HG03565 (cell line): Measurements from ENCODE around the gene PLSCR4.
"Not testable (repeated sequence)": the region's sequence is repeated elsewhere in the genome, so short reads cannot be mapped to it uniquely, and the experiment has no call there.

Experiments used
- ATAC-seq: cut with Tn5 transposase; IDR thresholded peaks from one replicate; pipeline ENCODE4 v1.9.1; 2021; ENCODE audit warnings: mild to moderate bottlenecking, moderate library complexity; ENCODE audit not compliant: unreplicated experiment

The PLSCR4 gene, protein sequence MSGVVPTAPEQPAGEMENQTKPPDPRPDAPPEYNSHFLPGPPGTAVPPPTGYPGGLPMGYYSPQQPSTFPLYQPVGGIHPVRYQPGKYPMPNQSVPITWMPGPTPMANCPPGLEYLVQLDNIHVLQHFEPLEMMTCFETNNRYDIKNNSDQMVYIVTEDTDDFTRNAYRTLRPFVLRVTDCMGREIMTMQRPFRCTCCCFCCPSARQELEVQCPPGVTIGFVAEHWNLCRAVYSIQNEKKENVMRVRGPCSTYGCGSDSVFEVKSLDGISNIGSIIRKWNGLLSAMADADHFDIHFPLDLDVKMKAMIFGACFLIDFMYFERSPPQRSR

DNA sequence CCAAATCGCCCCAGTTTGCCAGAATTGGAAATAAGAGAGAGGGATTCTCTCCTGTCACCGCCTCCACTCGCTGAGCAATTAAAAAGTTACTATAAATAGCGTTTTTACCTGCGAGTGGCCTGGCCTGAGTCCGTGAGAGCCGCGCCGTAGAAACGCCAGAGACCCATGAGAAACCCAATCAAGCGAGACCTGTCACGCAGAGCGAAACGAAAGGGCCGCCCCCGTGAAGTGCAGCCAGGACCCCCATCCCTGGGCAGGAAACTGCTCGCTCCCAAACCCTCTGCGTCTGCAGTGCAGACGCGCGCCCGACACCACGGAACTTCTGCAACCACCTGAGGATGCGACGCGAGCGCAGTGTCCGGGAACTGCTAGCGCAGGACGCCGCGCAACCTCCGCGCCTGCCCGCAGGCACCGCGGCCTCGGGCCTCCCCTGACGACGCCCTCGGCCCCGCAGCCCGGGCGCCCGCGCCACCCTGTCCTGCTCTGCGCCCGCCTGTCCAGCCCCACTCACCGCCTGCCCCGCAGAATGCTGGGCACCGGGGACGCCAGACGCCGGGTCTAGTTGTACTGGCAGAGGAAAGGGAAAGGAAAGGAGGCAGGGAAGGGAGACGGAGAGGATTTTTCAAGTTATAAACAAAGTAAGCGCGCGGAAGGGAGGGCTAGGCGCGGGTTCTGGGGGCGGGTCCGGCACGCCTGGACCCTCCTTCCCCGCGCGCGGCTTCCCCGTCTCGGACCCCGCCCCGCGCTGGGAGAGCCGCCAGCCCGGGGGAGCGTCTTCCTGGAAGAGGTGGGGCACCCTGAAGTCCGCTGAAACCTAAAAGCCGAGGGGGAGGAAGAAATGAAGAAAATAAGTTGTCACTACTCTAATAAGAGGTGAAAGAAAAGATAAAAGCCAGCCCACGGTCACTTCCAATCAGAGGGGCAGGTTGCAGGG is at the start of gene PLSCR4:
Gene PLSCR4, minus strand, starts transcription at position 657 of the 934 bp plus-strand sequence. CDS start 29,034 bp downstream, outside the sequence.
- no peak for ATAC-seq

DNA sequence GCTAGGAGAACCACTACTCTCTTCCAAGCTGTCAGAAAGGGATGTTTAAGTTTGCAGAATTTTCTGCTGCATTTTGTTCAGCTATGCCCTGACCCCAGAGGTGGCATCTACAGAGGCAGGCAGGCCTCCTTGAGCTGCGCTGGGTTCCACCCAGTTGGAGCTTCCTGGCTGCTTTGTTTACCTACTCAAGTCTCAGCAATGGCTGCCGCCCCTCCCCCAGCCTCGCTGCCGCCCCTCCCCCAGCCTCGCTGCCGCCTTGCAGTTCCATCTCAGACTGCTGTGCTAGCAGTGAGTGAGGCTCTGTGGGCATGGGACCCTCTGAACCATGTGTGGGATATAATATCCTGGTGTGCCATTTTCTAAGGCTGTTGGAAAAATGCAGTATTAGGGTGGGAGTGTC is 42.5 kb upstream of the PLSCR4 start:
- ATAC-seq, result not testable (repeated sequence)

DNA sequence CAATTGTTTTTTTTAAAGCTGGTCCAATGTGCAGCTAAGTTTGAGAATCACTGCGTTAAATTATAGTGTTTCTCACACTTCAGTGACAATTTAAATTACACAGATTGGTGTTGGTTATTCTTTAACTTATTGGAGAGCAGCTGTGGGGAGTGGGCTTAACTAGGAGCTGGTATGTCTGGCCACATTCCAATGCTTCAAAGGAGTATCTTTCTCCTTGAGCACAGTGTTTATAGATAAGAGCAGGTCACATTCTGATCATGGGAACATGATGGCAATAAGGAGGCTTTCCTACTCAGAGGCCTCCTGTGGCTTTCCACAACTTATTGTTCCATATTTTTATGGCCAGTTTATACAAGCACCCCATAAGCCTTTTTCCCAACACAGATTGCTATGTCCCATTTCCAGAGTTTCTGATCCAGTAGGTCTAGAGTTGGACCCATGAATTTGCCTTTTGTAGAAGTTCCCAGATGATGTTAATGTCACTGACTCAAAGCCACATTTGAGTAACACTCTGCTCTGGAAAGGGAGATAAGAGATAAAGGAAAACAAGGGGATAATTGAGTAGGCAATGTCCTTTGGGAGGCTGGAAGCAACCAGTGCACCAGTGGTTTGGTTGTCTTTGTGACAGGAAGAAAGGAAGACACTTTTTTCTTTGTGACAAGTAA is 33.0 kb upstream of the PLSCR4 start:
- ATAC-seq, result no peak

DNA sequence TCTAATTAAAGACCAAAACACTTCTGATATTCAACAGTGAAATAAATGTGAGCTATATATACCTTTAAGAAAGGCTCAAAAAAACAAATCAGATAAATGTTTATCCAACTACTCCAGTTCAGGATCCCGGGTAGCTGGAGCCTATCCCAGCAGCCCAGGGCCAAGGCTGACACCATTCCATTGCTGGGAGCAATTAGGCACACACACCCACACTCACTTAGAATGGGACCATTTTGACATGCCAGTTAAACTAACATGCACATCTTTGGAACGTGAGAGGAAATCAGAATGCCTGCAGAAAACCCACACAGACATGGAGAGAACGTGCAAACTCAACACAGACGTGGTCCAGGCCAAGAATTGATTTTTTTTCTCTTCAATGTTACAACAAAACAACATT is 30.0 kb upstream of the PLSCR4 start:
- ATAC-seq, result no peak

DNA sequence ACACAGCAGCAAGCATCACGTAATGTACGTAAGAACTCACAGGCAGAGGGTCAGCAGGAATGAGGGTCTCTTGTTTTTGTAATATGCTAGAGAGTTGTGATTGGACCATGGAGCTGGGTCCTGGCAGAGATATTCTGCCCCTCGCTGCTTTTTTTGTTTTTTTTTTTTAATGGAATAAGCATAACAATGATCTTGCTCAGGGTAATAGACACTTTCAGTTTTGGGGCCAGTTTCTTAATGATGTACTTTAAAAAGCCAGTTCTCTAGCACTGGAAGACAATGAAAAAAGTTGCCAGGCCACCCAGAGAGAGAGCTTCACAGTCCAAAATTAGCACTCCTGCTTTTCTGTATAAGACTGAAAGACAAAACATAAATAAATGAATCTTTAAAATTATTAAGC is 29.0 kb upstream of the PLSCR4 start:
- ATAC-seq, result no peak

DNA sequence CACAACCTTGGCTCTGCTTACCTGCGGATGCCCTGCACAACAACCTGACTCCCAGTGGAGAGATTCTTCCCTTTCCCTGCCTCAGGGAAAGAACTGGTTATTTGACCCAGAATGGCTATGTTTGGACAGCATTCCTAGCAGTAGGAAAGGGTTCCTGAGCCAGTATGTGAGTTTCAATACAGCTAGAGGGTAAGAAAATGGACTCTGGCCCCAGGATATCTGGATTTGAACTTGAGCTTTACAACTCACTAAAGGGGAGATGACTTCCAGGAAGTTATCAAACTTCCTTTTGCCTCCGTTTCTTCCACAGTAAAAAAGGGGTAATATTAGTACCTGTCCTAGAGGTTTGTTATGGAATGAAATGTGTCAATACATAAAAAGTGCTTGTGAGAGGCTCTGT is 28.1 kb upstream of the PLSCR4 start:
- ATAC-seq, result no peak

DNA sequence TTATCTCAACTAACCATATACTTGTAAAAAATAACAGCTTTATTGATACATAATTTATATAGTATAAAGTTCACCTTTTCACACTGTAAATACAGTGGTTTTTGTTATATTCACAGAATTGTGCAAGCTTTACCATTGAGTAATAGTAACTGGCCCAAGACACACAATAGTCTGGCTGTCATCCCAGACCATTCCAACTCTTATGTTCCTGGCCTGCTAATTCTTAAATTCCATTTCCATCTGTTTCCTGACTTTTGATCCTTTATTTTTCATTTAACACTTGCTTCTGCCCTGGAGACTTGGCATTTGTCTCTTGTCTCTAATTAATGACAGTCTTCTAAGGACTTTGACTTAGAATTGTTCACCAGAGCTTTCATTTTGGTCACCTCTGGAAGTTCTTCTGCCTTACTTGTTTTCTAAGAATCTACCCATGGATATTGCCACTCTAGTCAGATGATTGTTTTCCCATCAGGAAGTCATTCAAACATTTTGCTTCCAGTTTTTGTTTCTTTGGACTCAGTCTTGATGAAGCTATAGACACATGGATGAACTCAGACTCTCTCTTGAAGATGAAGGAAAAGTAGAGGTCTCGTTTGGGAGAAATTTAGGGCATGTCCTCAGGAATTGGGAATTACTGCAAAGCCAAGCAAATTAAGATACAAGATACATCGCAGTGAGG is 27.2 kb upstream of the PLSCR4 start:
- ATAC-seq, result no peak

DNA sequence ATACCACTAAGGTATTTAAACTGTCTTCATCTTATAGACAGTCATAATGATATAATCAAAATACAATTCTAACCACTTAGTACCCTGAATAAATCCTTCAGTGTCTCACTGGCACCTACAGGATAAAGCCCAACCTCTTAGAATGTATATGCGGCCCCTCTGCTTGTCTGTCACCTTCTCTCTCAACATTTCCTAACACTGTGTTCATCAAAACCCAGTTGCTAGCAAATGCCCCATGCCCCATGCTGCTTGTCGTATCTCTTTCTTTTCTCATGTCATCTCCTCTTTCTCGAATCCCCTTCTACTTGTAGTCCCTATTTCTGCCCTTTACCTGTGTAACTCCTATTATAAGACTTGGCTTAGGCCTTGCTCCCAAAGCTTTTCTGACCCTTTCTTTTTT is 24.6 kb upstream of the PLSCR4 start:
- ATAC-seq, result no peak

DNA sequence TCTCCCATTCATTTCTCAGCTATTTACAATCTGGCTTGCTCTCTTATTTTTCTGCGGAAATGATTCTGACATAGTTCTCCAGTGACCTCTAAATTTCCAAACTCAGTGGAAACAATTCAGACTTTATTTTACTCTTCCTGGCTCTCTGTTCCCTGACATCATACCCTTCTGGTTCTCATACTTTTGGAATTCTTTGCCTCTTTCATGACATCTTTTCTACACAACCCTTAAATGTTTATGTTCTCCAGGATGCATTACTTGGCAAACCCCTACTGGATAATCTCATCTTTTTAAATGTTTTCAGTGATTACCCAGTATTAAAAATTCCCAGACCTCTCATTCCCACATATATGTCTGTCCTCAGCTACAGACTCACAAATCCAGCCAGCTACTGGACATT is 23.9 kb upstream of the PLSCR4 start:
- ATAC-seq, result no peak

DNA sequence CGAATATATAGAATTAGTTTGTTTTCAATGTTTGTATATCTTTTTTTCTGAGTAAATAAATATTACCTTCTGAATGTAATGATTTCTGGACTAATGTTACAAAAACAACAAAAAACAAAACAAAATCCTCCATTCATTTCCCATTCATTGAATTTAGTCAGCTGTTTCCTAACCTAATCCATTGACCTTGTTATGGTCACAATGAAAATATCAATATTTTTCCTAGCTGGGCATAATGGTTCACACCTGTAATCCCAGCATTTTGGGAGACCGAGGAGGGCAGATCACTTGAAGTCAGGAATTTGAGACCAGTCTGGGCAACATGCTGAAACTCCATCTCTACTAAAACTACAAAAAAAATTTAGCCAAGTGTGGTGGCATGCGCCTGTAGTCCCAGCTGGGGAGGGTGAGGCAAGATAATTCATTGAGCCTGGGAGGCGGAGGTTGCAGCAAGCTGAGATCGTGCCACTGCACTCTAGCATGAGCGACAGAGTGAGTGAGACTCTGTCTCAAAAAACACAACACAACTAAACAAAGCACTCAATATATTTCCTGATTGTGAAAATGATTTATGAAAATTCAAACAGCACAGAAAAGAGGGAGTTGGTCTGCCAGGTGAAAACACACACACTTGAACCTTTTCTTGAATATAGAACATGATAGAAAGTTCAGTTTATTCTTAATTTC is 23.0 kb upstream of the PLSCR4 start:
- no peak for ATAC-seq

DNA sequence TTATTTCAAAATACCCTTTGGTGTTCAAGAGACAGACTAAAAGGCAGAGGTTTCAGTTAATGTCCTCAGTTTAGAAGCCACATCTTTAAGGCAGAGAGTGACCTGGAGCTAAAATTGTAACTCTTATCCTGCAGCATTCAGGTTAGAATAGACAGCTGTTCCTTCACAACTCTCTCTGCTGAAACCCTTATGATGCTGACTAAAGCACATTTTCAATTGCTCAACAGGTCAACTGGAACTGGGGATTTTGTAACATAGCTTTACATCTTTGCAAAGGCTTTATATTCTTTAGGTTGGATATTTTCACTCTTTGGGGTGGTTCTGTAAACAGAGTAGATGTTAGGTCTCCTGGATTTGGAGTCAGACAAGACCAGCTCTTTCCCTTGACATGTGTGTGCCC is 20.3 kb upstream of the PLSCR4 start:
- ATAC-seq, result no peak

DNA sequence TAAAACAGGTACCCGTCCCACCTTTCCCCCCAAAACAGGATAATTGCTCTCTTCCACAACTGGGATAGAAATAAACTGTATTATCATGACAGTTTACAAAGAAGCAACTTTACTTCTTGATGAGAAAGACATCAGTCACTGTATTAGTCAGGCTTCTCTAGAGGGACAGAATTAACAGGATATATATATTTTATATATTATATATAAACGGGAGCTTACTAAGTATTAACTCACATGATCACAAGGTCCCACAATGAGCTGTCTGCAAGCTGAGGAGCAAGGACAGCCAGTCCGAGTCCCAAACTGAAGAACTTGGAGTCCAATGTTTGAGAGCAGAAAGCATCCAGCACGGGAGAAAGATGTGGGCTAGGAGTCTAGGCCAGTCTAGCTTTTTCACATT is 18.4 kb upstream of the PLSCR4 start:
- ATAC-seq, result no peak

DNA sequence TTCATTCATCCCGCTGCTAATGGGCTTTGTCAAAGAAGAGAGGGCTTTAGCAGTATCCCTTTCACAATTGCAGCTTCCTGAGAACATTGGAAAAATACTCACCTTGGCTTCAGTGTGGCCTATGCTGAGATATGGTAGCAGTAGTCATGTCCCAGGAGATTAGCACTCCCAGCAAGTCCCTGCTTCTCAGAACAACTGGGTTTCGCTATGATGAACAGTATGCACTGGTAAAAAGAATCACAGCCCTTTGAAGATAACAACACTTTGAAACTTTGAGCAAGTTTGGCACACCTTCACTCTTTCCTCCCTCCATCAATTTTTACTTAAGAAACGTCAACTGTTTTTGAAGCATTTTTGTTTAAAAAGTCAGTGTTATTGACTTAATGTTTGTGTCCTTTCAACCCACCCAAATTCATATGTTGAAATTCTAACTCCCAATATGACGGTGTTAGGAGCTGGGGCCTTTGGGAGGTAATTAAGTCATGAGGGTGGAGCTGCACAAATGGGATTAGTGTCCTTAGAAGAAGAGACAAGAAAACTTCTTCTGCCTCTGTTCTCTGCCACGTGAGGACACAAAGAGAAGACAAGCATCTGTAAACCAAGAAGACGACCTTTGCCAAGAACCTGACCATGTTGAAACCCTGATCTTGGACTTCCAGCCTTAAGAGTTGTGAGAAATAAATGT is 17.8 kb upstream of the PLSCR4 start:
- no peak for ATAC-seq

DNA sequence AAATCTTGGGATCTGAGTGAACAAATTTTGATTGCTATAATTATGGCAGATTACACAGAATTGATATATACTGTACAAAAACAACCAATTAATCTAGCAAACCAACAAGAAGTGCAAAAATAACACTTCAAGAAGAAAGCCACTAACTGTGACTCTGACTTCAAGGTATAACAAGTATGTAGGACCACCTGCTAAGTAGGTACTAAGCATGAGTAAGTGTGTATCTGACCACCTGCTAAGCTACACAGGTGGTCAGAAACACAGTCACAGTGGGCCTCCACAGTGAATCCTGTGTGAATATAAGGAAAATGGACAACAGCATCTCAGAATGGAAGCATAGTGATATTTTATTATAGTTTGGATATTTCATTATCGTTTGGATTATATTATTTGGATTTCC is 14.8 kb upstream of the PLSCR4 start:
- no peak for ATAC-seq

DNA sequence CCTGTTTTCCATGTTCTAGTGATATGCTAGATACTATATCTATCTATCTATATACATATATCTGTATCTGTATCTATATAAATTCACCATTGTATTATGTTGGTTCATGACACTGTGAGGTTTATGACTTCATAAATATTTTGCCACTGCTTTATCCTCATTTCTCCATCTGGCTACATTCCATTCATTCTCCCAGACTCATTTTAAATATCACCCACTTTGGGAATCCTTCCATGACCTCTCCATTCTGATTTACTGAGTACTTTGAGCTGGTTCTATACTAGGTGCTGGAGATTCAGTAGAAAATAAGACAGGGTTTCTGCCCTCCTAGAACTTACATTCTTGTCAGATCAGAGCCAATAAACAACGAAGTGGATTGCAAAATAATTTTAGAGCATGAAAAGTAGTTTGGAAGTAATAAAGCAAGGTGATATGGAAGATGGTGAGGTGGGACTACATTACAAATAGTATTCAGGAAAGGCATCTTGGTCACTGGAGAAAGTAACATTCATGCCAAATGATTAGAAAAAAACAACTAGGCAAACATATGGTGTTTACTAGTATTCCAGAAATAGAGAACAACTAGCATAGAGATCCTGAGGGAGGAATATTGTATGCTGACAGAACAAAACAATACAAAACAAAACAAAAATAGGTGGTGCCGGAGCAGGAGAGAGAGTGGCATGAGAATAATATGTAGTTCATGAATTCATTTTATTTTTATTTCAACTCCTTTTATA is 11.6 kb upstream of the PLSCR4 start:
- ATAC-seq, result no peak

DNA sequence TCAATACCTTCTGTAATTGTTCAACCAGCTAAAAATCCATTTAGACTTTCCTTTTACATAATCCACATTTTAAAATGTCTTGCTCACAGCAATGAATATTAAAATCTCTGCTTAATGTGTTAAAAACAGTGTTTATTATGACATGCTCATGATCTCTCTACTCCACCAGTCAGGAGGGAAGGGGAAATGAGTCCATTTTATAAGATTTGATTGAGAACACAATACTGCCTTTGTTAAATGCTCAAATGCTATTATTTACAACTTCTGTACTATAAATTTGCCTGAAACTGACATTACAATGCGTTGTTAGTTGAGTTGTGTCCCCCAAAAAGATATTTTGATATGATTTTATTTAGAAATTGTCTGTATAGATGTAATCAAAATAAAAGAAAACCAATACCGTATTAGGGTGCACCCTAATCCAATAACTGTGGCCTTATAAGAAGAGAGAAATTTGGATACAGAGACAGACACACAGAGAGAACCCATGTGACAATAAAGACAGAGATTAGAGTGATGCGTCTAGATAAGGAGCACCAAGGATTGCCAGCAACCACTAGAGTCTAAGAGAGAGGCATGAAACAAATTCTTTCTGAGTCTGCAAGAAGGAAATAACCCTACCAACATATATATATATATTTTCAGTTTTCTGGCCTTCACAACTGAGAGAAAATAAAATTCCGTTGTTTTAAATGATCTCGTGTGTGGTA is 9.1 kb upstream of the PLSCR4 start:
- no peak for ATAC-seq

DNA sequence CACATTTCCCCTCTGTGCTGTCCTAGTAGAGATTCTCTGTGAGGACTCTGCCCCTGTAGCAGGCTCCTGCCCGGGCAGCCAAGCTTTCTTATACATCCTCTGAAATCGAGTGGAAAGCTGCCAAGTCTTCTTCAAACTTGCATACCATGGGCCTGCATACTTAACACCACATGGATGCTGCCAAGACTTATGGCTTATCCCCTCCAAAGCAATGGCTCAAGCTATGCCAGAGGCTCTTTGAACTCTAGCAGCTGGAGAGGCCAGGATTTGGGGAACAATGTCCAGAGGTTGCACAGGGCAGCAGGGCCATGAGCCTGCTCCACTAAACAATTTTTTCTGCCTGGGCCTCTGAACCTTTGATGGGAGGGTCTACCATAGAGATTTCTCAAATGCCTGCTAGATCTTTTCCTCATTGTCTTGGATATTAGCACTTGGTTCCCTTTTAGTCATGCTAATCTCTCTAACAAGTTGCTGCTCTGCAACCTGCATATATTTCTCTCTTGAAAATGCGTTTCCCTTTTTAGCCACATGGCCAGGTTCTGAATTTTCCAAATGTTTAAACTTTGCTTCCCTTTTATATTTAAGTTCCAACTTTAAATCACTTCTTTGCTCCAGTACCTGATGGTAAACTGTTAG is 6.1 kb upstream of the PLSCR4 start:
- ATAC-seq, result no peak

DNA sequence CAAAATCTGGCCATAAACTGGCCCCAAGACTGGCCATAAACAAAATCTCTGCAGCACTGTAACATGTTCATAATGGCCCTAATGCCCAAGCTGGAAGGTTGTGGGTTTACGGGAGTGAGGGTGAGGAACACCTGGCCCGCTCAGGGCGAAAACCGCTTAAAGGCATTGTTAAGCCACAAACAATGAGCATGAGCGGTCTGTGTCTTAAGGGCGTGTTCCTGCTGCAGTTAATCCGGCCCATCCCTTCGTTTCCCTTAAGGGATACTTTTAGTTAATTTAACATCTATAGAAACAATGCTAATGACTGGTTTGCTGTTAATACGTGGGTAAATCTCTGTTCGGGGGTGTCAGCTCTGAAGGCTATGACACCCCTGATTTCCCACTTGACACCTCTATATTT is 1.5 kb upstream of the PLSCR4 start:
- not testable (repeated sequence) for ATAC-seq
